OCI-LY1 (cell line): Measurements from ENCODE around the gene LTBP3.

Source experiments
- H2AFZ ChIP-seq: fragments of 200-600 bp; sonication (generic), shearing (Covaris generic); 2 replicates; pipeline ENCODE4 v1.6.0; 2014; ENCODE audit warnings: antibody characterized with exemption, mild to moderate bottlenecking, low read length
- H3F3A ChIP-seq: fragments of 200-600 bp; sonication (generic), shearing (Covaris generic); 2 replicates; pipeline ENCODE4 v1.6.0; 2014; ENCODE audit warnings: mild to moderate bottlenecking, antibody characterized with exemption, low read length, moderate library complexity; ENCODE audit not compliant: insufficient read depth
- H3K27ac ChIP-seq: fragments of 200-600 bp; sonication (generic); 2 replicates; pipeline ENCODE4 v1.5.1; 2014; ENCODE audit warnings: low read length, mixed run types, mild to moderate bottlenecking, low read depth; ENCODE audit not compliant: poor library complexity, severe bottlenecking
- H3K27me3 ChIP-seq: fragments of 200-600 bp; sonication (generic); 2 replicates; pipeline ENCODE4 v1.6.0; 2014; ENCODE audit warnings: antibody characterized with exemption, mild to moderate bottlenecking, low read length, moderate library complexity; ENCODE audit not compliant: insufficient read depth
- H3K36me3 ChIP-seq: fragments of 200-600 bp; sonication (generic); 2 replicates; pipeline ENCODE4 v1.6.1; 2014; ENCODE audit warnings: mild to moderate bottlenecking, antibody characterized with exemption, low read length, moderate library complexity, mixed read lengths; ENCODE audit not compliant: insufficient read depth
- H3K4me1 ChIP-seq: fragments of 200-600 bp; sonication (generic); 2 replicates; pipeline ENCODE4 v1.5.1; 2014; ENCODE audit warnings: mild to moderate bottlenecking, low read length, moderate library complexity; ENCODE audit not compliant: insufficient read depth, severe bottlenecking
- H3K4me2 ChIP-seq: fragments of 200-600 bp; sonication (generic), shearing (Covaris generic); 2 replicates; pipeline ENCODE4 v1.6.1; 2014; ENCODE audit warnings: low read length
- H3K4me3 ChIP-seq: fragments of 200-600 bp; sonication (generic); 2 replicates; pipeline ENCODE4 v1.5.1; 2014; ENCODE audit warnings: low read length, low read depth, mild to moderate bottlenecking, mixed read lengths; ENCODE audit not compliant: poor library complexity, severe bottlenecking
- H3K79me2 ChIP-seq: fragments of 200-600 bp; shearing (Covaris generic); 2 replicates; pipeline ENCODE4 v1.6.1; 2016; ENCODE audit warnings: mixed run types, low read length, mixed read lengths; ENCODE audit not compliant: insufficient read depth
- H3K9ac ChIP-seq: fragments of 200-600 bp; sonication (generic), shearing (Covaris generic); 2 replicates; pipeline ENCODE4 v1.6.1; 2014; ENCODE audit warnings: mild to moderate bottlenecking, low read length, mixed read lengths
- H3K9me2 ChIP-seq: fragments of 200-600 bp; sonication (generic), shearing (Covaris generic); 2 replicates; pipeline ENCODE4 v1.6.1; 2014; ENCODE audit warnings: low read depth, mild to moderate bottlenecking, low read length, mixed read lengths
- H3K9me3 ChIP-seq: fragments of 200-600 bp; shearing (Covaris generic); 2 replicates; pipeline ENCODE4 v1.6.1; 2014; ENCODE audit warnings: low read length, mixed read lengths
- H4K20me1 ChIP-seq: fragments of 200-600 bp; sonication (generic), shearing (Covaris generic); 2 replicates; pipeline ENCODE4 v1.6.0; 2016; ENCODE audit warnings: mild to moderate bottlenecking, low read length; ENCODE audit not compliant: insufficient read depth
- CTCF ChIP-seq: fragments of 200-600 bp; sonication (generic), shearing (Covaris generic); IDR thresholded peaks from 2 replicates; pipeline ENCODE4 v1.5.1; 2017; ENCODE audit warnings: mild to moderate bottlenecking, antibody characterized with exemption, low read length, moderate library complexity, mixed read lengths
- EZH2 ChIP-seq: fragments of 200-600 bp; sonication (generic), shearing (Covaris generic); IDR thresholded peaks from 2 replicates; pipeline ENCODE4 v1.8.0; 2017; ENCODE audit warnings: borderline replicate concordance, mixed run types, mild to moderate bottlenecking, antibody characterized with exemption, low read length, moderate library complexity, mixed read lengths

The LTBP3 gene

GRCh38 chr11:65559951-65560537, 1.9 kb upstream of the LTBP3 start:
- H3K27me3 ChIP-seq, result peaks cover 12% of the 10 kb centered on the region; the same call in 1 of the 2 replicates
- no peaks in the 10 kb centered on the region for H3K9me3 ChIP-seq
- H3K9ac ChIP-seq, result no peak overlapping the region
- H3K79me2 ChIP-seq, result no peaks in the 10 kb centered on the region
- H3K4me3 ChIP-seq, result no peak overlapping the region
- no peaks in the 10 kb centered on the region for H3K36me3 ChIP-seq
- no peak overlapping the region for H3K4me2 ChIP-seq
- no peaks in the 10 kb centered on the region for H4K20me1 ChIP-seq
- no peaks in the 10 kb centered on the region for H3K9me2 ChIP-seq
- H3F3A ChIP-seq, result no peaks in the 10 kb centered on the region
- no peak for TF ChIP-seq EZH2
- TF ChIP-seq CTCF, result no peak
- no peak overlapping the region for H3K27ac ChIP-seq
- H3K4me1 ChIP-seq, result peaks cover 12% of the 10 kb centered on the region
- H2AFZ ChIP-seq, result no peak overlapping the region

- H4K20me1 ChIP-seq, result no peaks in the 10 kb centered on the region
- no peaks in the 10 kb centered on the region for H3K9me3 ChIP-seq
- no peaks in the 10 kb centered on the region for H3K79me2 ChIP-seq
- no peak overlapping the region for H2AFZ ChIP-seq
- peaks cover 13% of the 10 kb centered on the region; the same call in 1 of the 2 replicates for H3K27me3 ChIP-seq
- H3K4me1 ChIP-seq, result peaks cover 12% of the 10 kb centered on the region
- no peaks in the 10 kb centered on the region for H3F3A ChIP-seq
- H3K4me3 ChIP-seq, result no peak overlapping the region
- no peak overlapping the region for H3K9ac ChIP-seq
- no peaks in the 10 kb centered on the region for H3K9me2 ChIP-seq
- H3K36me3 ChIP-seq, result no peaks in the 10 kb centered on the region
- no peak for TF ChIP-seq CTCF
- TF ChIP-seq EZH2, result no peak
- no peak overlapping the region for H3K27ac ChIP-seq
- no peak overlapping the region for H3K4me2 ChIP-seq
Observed at GRCh38 chr11:65559535-65559934, 1.4 kb upstream of the LTBP3 start.

- no peaks in the 10 kb centered on the region for H3K36me3 ChIP-seq
- no peaks in the 10 kb centered on the region for H3F3A ChIP-seq
- H3K27ac ChIP-seq, result no peak overlapping the region
- no peaks in the 10 kb centered on the region for H3K79me2 ChIP-seq
- peak overlapping the region; percentile 39 for H3K4me3 ChIP-seq
- H3K9me3 ChIP-seq, result no peaks in the 10 kb centered on the region
- peaks cover 13% of the 10 kb centered on the region; the same call in 1 of the 2 replicates for H3K27me3 ChIP-seq
- no peak overlapping the region; the same call in 1 of the 2 replicates for H3K9ac ChIP-seq
- H3K9me2 ChIP-seq, result no peaks in the 10 kb centered on the region
- H4K20me1 ChIP-seq, result no peaks in the 10 kb centered on the region
- H2AFZ ChIP-seq, result no peak overlapping the region
- TF ChIP-seq CTCF, result no peak
- TF ChIP-seq EZH2, result no peak
- peak overlapping the region; percentile 73 for H3K4me2 ChIP-seq
- peaks cover 12% of the 10 kb centered on the region for H3K4me1 ChIP-seq
Observed at GRCh38 chr11:65558930-65559509, 861 bp upstream of the LTBP3 start.
